OCI-LY7 (cell line): ENCODE measurements around the gene IKZF1. TPM values are rescaled to one million over a fixed set of nuclear protein-coding genes. Genes with fewer than 3 reads are reported as not detected.

Experiments used
- BruUV-seq: library from RNA; stranded (reverse); fragments of 400-500 nt; replicated peaks from 2 replicates; lab custom pipeline; 2021; lab: Mats Ljungman, UMichigan
- CTCF ChIA-PET: fragments of 300-600 bp; sonication (Branson Sonifier 250); formaldehyde crosslinking; loops from one replicate; lab custom pipeline; 2022; ENCODE audit warnings: antibody characterized with exemption; ENCODE audit not compliant: unreplicated experiment; lab: Charles Lee
- POLR2A ChIA-PET: fragments of 300-600 bp; sonication (Branson Sonifier 250); formaldehyde crosslinking; loops from one replicate; lab custom pipeline; 2022; ENCODE audit warnings: antibody characterized with exemption; lab: Charles Lee
- DNase-seq: peaks from one replicate; pipeline ENCODE4 v3.0.0-alpha.2; 2015; ENCODE audit warnings: low spot score
- H2AFZ ChIP-seq: fragments of 200-600 bp; sonication (generic), shearing (Covaris generic); 2 replicates; pipeline ENCODE4 v1.6.1; 2014; ENCODE audit warnings: mild to moderate bottlenecking, antibody characterized with exemption, low read length, moderate library complexity
- H3K27ac ChIP-seq: fragments of 200-600 bp; sonication (generic); 2 replicates; pipeline ENCODE4 v1.5.1; 2014; ENCODE audit warnings: mixed run types, low read depth, mild to moderate bottlenecking, moderate library complexity, low read length, inconsistent platforms; ENCODE audit not compliant: poor library complexity, severe bottlenecking
- H3K36me3 ChIP-seq: fragments of 200-600 bp; sonication (generic); 2 replicates; pipeline ENCODE4 v1.6.1; 2014; ENCODE audit warnings: mild to moderate bottlenecking, antibody characterized with exemption, low read length, moderate library complexity, mixed read lengths; ENCODE audit not compliant: insufficient read depth
- H3K4me1 ChIP-seq: fragments of 200-600 bp; sonication (generic); 2 replicates; pipeline ENCODE4 v1.5.1; 2014; ENCODE audit warnings: mild to moderate bottlenecking, low read length; ENCODE audit not compliant: insufficient read depth, poor library complexity, severe bottlenecking
- H3K4me2 ChIP-seq: fragments of 200-600 bp; sonication (generic); 2 replicates; pipeline ENCODE4 v1.6.1; 2014; ENCODE audit warnings: mild to moderate bottlenecking, low read length
- H3K4me3 ChIP-seq: fragments of 200-600 bp; sonication (generic); 2 replicates; pipeline ENCODE4 v1.5.1; 2014; ENCODE audit warnings: mild to moderate bottlenecking, low read depth, low read length; ENCODE audit not compliant: poor library complexity, severe bottlenecking
- H3K79me2 ChIP-seq: fragments of 200-600 bp; sonication (generic); 2 replicates; pipeline ENCODE4 v1.6.1; 2016; ENCODE audit warnings: low read depth, mild to moderate bottlenecking, low read length, moderate library complexity, mixed read lengths; ENCODE audit not compliant: insufficient read depth
- H3K9me2 ChIP-seq: fragments of 200-600 bp; sonication (generic); 2 replicates; pipeline ENCODE4 v1.6.1; 2016; ENCODE audit warnings: mild to moderate bottlenecking, low read length, mixed read lengths; ENCODE audit not compliant: insufficient read depth
- H3K9me3 ChIP-seq: fragments of 200-600 bp; sonication (generic); 2 replicates; pipeline ENCODE4 v1.6.1; 2014; ENCODE audit warnings: mild to moderate bottlenecking, mixed run types, low read length, mixed read lengths
- H4K20me1 ChIP-seq: fragments of 200-600 bp; sonication (generic); 2 replicates; pipeline ENCODE4 v1.6.1; 2014; ENCODE audit warnings: mild to moderate bottlenecking, antibody characterized with exemption, low read length, moderate library complexity, mixed read lengths; ENCODE audit not compliant: insufficient read depth
- CTCF ChIP-seq: fragments of 200-600 bp; sonication (generic); conservative IDR thresholded peaks from 2 replicates; pipeline ENCODE4 v1.5.1; 2014; ENCODE audit warnings: mild to moderate bottlenecking, antibody characterized with exemption, low read length, moderate library complexity, mixed read lengths
- EZH2phosphoT487 ChIP-seq: fragments of 200-600 bp; sonication (generic); IDR thresholded peaks from 2 replicates; pipeline ENCODE4 v1.6.1; 2018; ENCODE audit warnings: low read depth, borderline replicate concordance, mild to moderate bottlenecking, mixed run types, antibody characterized with exemption, low read length, moderate library complexity, mixed read lengths
- intact Hi-C: fragments of 100-400 bp; cut with micrococcal nuclease; formaldehyde crosslinking; loops from one replicate; pipeline ENCODE4 v1.10.0; 2022; ENCODE audit not compliant: unreplicated experiment
- total RNA-seq, 2 experiments: library from RNA; depleted of rRNA in 1 of 2; stranded (reverse); fragments of >200 nt in 1 of 2; shearing (Covaris generic) in 1 of 2; gene quantifications; 2 replicates each; pipeline ENCODE4 v1.2.3, GENCODE V29; 2014 to 2022

The IKZF1 gene
- total RNA-seq, 2 experiments from 2014 or later = 108 to 161 TPM

- ChIA-PET CTCF (no interaction called here), POLR2A (interaction anchor here (0.6 to 5.8 kb wide), 6 partner anchors 10 to 138 kb away, joined by 3 to 26 read pairs (median 6); partner anchors contain the start of gene IKZF1)
- intact Hi-C loops = no loop called here
- no peaks in the 10 kb centered on the region for H3K9me3 ChIP-seq
- H3K9me2 ChIP-seq = no peaks in the 10 kb centered on the region
- no TSS peak for BruUV-seq
- H3K79me2 ChIP-seq = no peaks in the 10 kb centered on the region
- DNase-seq = no peak
- H3K4me2 ChIP-seq = peak overlapping the region; percentile 16; the same call in 1 of the 2 replicates
- no peaks in the 10 kb centered on the region for H4K20me1 ChIP-seq
- no peaks in the 10 kb centered on the region for H3K36me3 ChIP-seq
- H3K4me3 ChIP-seq = no peak overlapping the region
- H3K27ac ChIP-seq = no peak overlapping the region
- TF ChIP-seq EZH2phosphoT487 (no peak), CTCF (no peak)
- no peak overlapping the region for H2AFZ ChIP-seq
- H3K4me1 ChIP-seq = peaks cover 11% of the 10 kb centered on the region
These were observed 10.9 kb upstream of the IKZF1 start for GRCh38 chr7:50293509-50294179.

GRCh38 chr7:50295133-50295532 lies 9.4 kb upstream of the IKZF1 start:
- H3K36me3 ChIP-seq = no peaks in the 10 kb centered on the region
- ChIA-PET POLR2A (interaction anchor here (0.8 to 5.8 kb wide), 5 partner anchors 12 to 139 kb away, joined by 4 to 26 read pairs (median 4); no protein-coding TSS in a partner anchor), CTCF (interaction anchor here (0.6 kb wide), 1 partner anchor 26 kb away, joined by 3 read pairs; no protein-coding TSS in a partner anchor)
- H3K9me2 ChIP-seq = no peaks in the 10 kb centered on the region
- no peak for DNase-seq
- no peak overlapping the region for H2AFZ ChIP-seq
- no peak overlapping the region for H3K4me2 ChIP-seq
- BruUV-seq = no TSS peak
- no peak overlapping the region for H3K4me3 ChIP-seq
- H3K4me1 ChIP-seq = peaks cover 12% of the 10 kb centered on the region
- intact Hi-C loops = no loop called here
- TF ChIP-seq CTCF = no peak
- no peak for TF ChIP-seq EZH2phosphoT487
- H4K20me1 ChIP-seq = no peaks in the 10 kb centered on the region
- no peak overlapping the region for H3K27ac ChIP-seq
- no peaks in the 10 kb centered on the region for H3K9me3 ChIP-seq
- H3K79me2 ChIP-seq = no peaks in the 10 kb centered on the region

- no peak overlapping the region for H3K27ac ChIP-seq
- no peaks in the 10 kb centered on the region for H3K79me2 ChIP-seq
- ChIA-PET POLR2A (interaction anchor here (0.7 to 1.0 kb wide), 2 partner anchors 10 to 107 kb away, joined by 3 to 5 read pairs; no protein-coding TSS in a partner anchor), CTCF (no interaction called here)
- no peaks in the 10 kb centered on the region for H3K9me2 ChIP-seq
- intact Hi-C loops = no loop called here
- H3K4me2 ChIP-seq = no peak overlapping the region
- no peak for DNase-seq
- H2AFZ ChIP-seq = no peak overlapping the region
- TF ChIP-seq CTCF = no peak
- no peak for TF ChIP-seq EZH2phosphoT487
- no peaks in the 10 kb centered on the region for H4K20me1 ChIP-seq
- H3K9me3 ChIP-seq = no peaks in the 10 kb centered on the region
- H3K36me3 ChIP-seq = no peaks in the 10 kb centered on the region
- H3K4me3 ChIP-seq = no peak overlapping the region
- no TSS peak for BruUV-seq
- H3K4me1 ChIP-seq = peaks cover 22% of the 10 kb centered on the region
These were observed 7.7 kb upstream of the IKZF1 start for GRCh38 chr7:50296799-50297198.
